Nephron progenitor cell (in vitro differentiated cells): ENCODE data around the gene ABLIM1.

Experiments used
- DNase-seq: peaks from one replicate; pipeline ENCODE4 v3.0.0; 2021
- H3K27ac Mint-ChIP-seq: 2 replicates; pipeline ENCODE4 v1.8.0; 2021; ENCODE audit warnings: mild to moderate bottlenecking, moderate library complexity, mixed read lengths
- H3K27me3 Mint-ChIP-seq: 2 replicates; pipeline ENCODE4 v1.8.0; 2021; ENCODE audit warnings: mild to moderate bottlenecking, low read depth, mixed read lengths; ENCODE audit not compliant: poor library complexity
- H3K36me3 Mint-ChIP-seq: 2 replicates; pipeline ENCODE4 v1.8.0; 2021; ENCODE audit warnings: low read depth, mixed read lengths
- H3K4me1 Mint-ChIP-seq: 2 replicates; pipeline ENCODE4 v1.8.0; 2021; ENCODE audit warnings: mixed read lengths
- H3K4me3 Mint-ChIP-seq: 2 replicates; pipeline ENCODE4 v1.8.0; 2021; ENCODE audit warnings: mild to moderate bottlenecking, moderate library complexity, mixed read lengths
- H3K9me3 Mint-ChIP-seq: 2 replicates; pipeline ENCODE4 v1.8.0; 2021; ENCODE audit warnings: mild to moderate bottlenecking, moderate library complexity, mixed read lengths
- TF ChIP-seq, protein P1 (sequence below): fragments of 200-600 bp; sonication (generic); IDR thresholded peaks from 2 replicates; pipeline ENCODE4 v1.5.0; 2021; ENCODE audit warnings: antibody characterized with exemption

ABLIM1 gene

GRCh38 chr10:114392112-114392835 is 265.8 kb downstream of the ABLIM1 start:
- DNase-seq: no peak
- peaks cover 6% of the 10 kb centered on the region for H3K27me3 Mint-ChIP-seq
- H3K4me1 Mint-ChIP-seq: peaks cover 89% of the 10 kb centered on the region
- H3K9me3 Mint-ChIP-seq: no peaks in the 10 kb centered on the region
- H3K36me3 Mint-ChIP-seq: no peaks in the 10 kb centered on the region
- peak overlapping the region; percentile 50 for H3K4me3 Mint-ChIP-seq
- TF ChIP-seq, protein P1, sequence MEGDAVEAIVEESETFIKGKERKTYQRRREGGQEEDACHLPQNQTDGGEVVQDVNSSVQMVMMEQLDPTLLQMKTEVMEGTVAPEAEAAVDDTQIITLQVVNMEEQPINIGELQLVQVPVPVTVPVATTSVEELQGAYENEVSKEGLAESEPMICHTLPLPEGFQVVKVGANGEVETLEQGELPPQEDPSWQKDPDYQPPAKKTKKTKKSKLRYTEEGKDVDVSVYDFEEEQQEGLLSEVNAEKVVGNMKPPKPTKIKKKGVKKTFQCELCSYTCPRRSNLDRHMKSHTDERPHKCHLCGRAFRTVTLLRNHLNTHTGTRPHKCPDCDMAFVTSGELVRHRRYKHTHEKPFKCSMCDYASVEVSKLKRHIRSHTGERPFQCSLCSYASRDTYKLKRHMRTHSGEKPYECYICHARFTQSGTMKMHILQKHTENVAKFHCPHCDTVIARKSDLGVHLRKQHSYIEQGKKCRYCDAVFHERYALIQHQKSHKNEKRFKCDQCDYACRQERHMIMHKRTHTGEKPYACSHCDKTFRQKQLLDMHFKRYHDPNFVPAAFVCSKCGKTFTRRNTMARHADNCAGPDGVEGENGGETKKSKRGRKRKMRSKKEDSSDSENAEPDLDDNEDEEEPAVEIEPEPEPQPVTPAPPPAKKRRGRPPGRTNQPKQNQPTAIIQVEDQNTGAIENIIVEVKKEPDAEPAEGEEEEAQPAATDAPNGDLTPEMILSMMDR: no peak
- H3K27ac Mint-ChIP-seq: no peak overlapping the region

DNA sequence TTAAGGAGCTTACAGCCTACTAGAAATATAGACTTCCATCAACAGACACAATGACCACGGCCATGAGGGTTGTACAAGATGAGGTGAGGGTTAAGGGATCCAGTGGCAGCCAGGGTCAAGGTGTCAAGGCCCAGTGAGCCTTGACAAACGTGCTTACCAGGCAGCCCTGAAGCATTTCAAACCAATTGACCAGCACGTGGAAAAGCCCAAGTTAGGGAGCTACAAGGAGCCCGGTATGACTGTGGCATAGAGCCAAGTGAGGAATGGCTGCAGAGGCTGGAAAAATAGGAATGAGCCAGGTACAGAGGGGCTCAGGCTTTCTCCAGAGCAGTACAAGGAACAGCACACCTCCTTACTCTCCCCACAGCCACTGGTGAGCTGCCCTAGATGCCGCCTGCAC is 266.5 kb downstream of the ABLIM1 start:
- Mint-ChIP-seq H3K4me3 (peak overlapping the region; percentile 50), H3K36me3 (no peaks in the 10 kb centered on the region), H3K9me3 (no peaks in the 10 kb centered on the region), H3K4me1 (peaks cover 87% of the 10 kb centered on the region), H3K27me3 (peaks cover 6% of the 10 kb centered on the region), H3K27ac (no peak overlapping the region)
- TF ChIP-seq, protein P1: no peak
- no peak for DNase-seq

GRCh38 chr10:114389426-114389825 is 268.6 kb downstream of the ABLIM1 start:
- H3K36me3 Mint-ChIP-seq: no peaks in the 10 kb centered on the region
- peaks cover 6% of the 10 kb centered on the region for H3K27me3 Mint-ChIP-seq
- DNase-seq: no peak
- H3K4me1 Mint-ChIP-seq: peaks cover 81% of the 10 kb centered on the region
- TF ChIP-seq, protein P1: no peak
- no peak overlapping the region for H3K4me3 Mint-ChIP-seq
- no peak overlapping the region for H3K27ac Mint-ChIP-seq
- H3K9me3 Mint-ChIP-seq: no peaks in the 10 kb centered on the region

- Mint-ChIP-seq H3K27me3 (peaks cover 6% of the 10 kb centered on the region), H3K4me1 (peaks cover 80% of the 10 kb centered on the region), H3K4me3 (no peak overlapping the region), H3K27ac (no peak overlapping the region), H3K9me3 (no peaks in the 10 kb centered on the region), H3K36me3 (peaks cover 7% of the 10 kb centered on the region)
- DNase-seq: no peak
- TF ChIP-seq, protein P1: no peak
Observed at GRCh38 chr10:114388275-114388674, 269.8 kb downstream of the ABLIM1 start.

- Mint-ChIP-seq H3K4me1 (peaks cover 80% of the 10 kb centered on the region), H3K27me3 (peaks cover 6% of the 10 kb centered on the region), H3K36me3 (peaks cover 7% of the 10 kb centered on the region), H3K4me3 (no peak overlapping the region), H3K9me3 (no peaks in the 10 kb centered on the region), H3K27ac (no peak overlapping the region)
- DNase-seq: no peak
- TF ChIP-seq, protein P1: no peak
Observed at GRCh38 chr10:114387784-114388183, 270.3 kb downstream of the ABLIM1 start.

DNA sequence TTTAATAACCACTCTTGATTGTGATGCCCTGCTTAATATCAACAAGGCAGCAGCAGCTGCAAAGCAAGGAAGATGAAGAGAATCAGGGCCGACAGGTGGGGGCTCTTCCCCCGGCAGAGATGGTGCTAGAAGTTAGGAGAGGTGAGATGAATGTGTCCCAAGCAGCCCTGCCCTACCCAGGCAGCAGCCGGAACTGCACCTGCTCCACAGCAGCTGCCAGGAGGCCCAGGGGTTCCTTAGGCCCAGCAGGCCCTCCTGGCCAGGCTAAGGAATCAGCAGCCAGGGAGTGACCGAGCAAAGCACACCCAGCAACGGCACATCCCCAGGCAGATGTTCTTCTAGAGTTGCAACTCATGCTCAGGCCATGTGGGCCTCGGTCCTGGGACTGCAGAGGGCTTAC is 271.6 kb downstream of the ABLIM1 start:
- H3K36me3 Mint-ChIP-seq: peaks cover 7% of the 10 kb centered on the region

More for the DNA sequence above, 271.6 kb downstream of the ABLIM1 start:
- DNase-seq: no peak
- peaks cover 67% of the 10 kb centered on the region for H3K4me1 Mint-ChIP-seq
- no peaks in the 10 kb centered on the region for H3K9me3 Mint-ChIP-seq
- no peak overlapping the region for H3K4me3 Mint-ChIP-seq
- TF ChIP-seq, protein P1: no peak
- H3K27ac Mint-ChIP-seq: no peak overlapping the region
- peaks cover 6% of the 10 kb centered on the region for H3K27me3 Mint-ChIP-seq
